ENCODE measurements around the gene HOXB9. TPM values are rescaled to one million over a fixed set of nuclear protein-coding genes. Genes with fewer than 3 reads are reported as not detected.

The HOXB9 gene
- total RNA-seq, 1 experiment from 2014 or later, result 0.24 TPM

- peaks cover 39% of the 10 kb centered on the region for H3K4me1 Mint-ChIP-seq
- no peak overlapping the region for H3K4me3 Mint-ChIP-seq
- H3K27me3 Mint-ChIP-seq (ENCODE audit: low read depth), result peaks cover 29% of the 10 kb centered on the region; the same call in 1 of the 2 replicates
- no peak overlapping the region for H3K27ac Mint-ChIP-seq
- DNase-seq (ENCODE audit: low spot score) (no peak), ATAC-seq (no peak)
- no peak for TF ChIP-seq PRDM15 (CRISPR knock-in tag; IDR thresholded peaks at IDR 0.05)
- no peak for TF ChIP-seq CREB1 (CRISPR knock-in tag; IDR thresholded peaks at IDR 0.05)
- no peak for TF ChIP-seq HMGXB4 (CRISPR knock-in tag; IDR thresholded peaks at IDR 0.05)
- TF ChIP-seq ESRRA (CRISPR knock-in tag; IDR thresholded peaks at IDR 0.05; ENCODE audit: borderline replicate concordance), result no peak
- no peak for TF ChIP-seq ZSCAN18 (CRISPR knock-in tag; IDR thresholded peaks at IDR 0.05)
- no peak for TF ChIP-seq ARID4B (CRISPR knock-in tag; IDR thresholded peaks at IDR 0.05; ENCODE audit: borderline replicate concordance)
- TF ChIP-seq NR2C2 (CRISPR knock-in tag; IDR thresholded peaks at IDR 0.05), result no peak
- TF ChIP-seq FOXP4 (CRISPR knock-in tag; IDR thresholded peaks at IDR 0.05), result no peak
- TF ChIP-seq NR1H2 (CRISPR knock-in tag; IDR thresholded peaks at IDR 0.05), result no peak
- no peak for TF ChIP-seq RELA (CRISPR knock-in tag; IDR thresholded peaks at IDR 0.05; ENCODE audit: borderline replicate concordance)
- TF ChIP-seq ZNF138 (CRISPR knock-in tag; conservative IDR thresholded peaks at IDR 0.05), result no peak
- no peak for TF ChIP-seq AFF4 (CRISPR knock-in tag; IDR thresholded peaks at IDR 0.05; ENCODE audit: borderline replicate concordance)
- TF ChIP-seq ATF3 (CRISPR knock-in tag; conservative IDR thresholded peaks at IDR 0.05), result no peak
- TF ChIP-seq MXD4 (CRISPR knock-in tag; IDR thresholded peaks at IDR 0.05; ENCODE audit: borderline replicate concordance), result no peak
- TF ChIP-seq TEAD4 (CRISPR knock-in tag; IDR thresholded peaks at IDR 0.05), result no peak
- no peak for TF ChIP-seq FOXJ3 (CRISPR knock-in tag; IDR thresholded peaks at IDR 0.05; ENCODE audit: borderline replicate concordance)
- TF ChIP-seq PREB (CRISPR knock-in tag; IDR thresholded peaks at IDR 0.05; ENCODE audit: borderline replicate concordance), result no peak
- H3K36me3 Mint-ChIP-seq, result no peaks in the 10 kb centered on the region
- POLR2A ChIA-PET, result no interaction called here
- no peaks in the 10 kb centered on the region for H3K9me3 Mint-ChIP-seq
- CTCF ChIA-PET, result no interaction called here
Observed at GRCh38 chr17:48575673-48576478, 50.3 kb downstream of the HOXB9 start.

Data from WTC11 (cell line).